ENCODE measurements around the gene TCEA2.

Gene TCEA2

GRCh38 chr20:64055396-64055892 is 7.6 kb upstream of the TCEA2 start:
- Histone ChIP-seq H3K9ac (no peak overlapping the region), H3K79me2 (no peaks in the 10 kb centered on the region), H3K4me3 (ENCODE audit: low read depth, low read length) (no peak overlapping the region), H3K4me2 (ENCODE audit: low read length) (no peak overlapping the region), H3K27ac (peak overlapping the region; percentile 45), H3K27me3 (ENCODE audit: control insufficient read depth, insufficient read depth, low read length) (no peaks in the 10 kb centered on the region), H2AFZ (no peak overlapping the region), H3K36me3 (ENCODE audit: control insufficient read depth, insufficient read depth, low read length) (no peaks in the 10 kb centered on the region), H3K9me3 (ENCODE audit: control insufficient read depth, low read length) (no peaks in the 10 kb centered on the region), H3K4me1 (no peaks in the 10 kb centered on the region)
- TF ChIP-seq CTCF (IDR thresholded peaks at IDR 0.05): no peak

GRCh38 chr20:64055893-64056638 is 6.9 kb upstream of the TCEA2 start:
- TF ChIP-seq CTCF (IDR thresholded peaks at IDR 0.05): no peak
- Histone ChIP-seq H3K36me3 (ENCODE audit: control insufficient read depth, insufficient read depth, low read length) (no peaks in the 10 kb centered on the region), H3K9ac (no peak overlapping the region), H3K27ac (peak overlapping the region; percentile 45), H3K79me2 (no peaks in the 10 kb centered on the region), H3K4me2 (ENCODE audit: low read length) (no peak overlapping the region), H3K9me3 (ENCODE audit: control insufficient read depth, low read length) (no peaks in the 10 kb centered on the region), H3K4me3 (ENCODE audit: low read depth, low read length) (no peak overlapping the region), H3K4me1 (no peaks in the 10 kb centered on the region), H3K27me3 (ENCODE audit: control insufficient read depth, insufficient read depth, low read length) (no peaks in the 10 kb centered on the region), H2AFZ (no peak overlapping the region)

GRCh38 chr20:64056639-64056888 is 6.4 kb upstream of the TCEA2 start:
- H3K79me2 ChIP-seq: no peaks in the 10 kb centered on the region
- H3K9me3 ChIP-seq (ENCODE audit: control insufficient read depth, low read length): no peaks in the 10 kb centered on the region
- no peak overlapping the region for H3K4me2 ChIP-seq (ENCODE audit: low read length)
- H2AFZ ChIP-seq: no peak overlapping the region
- H3K36me3 ChIP-seq (ENCODE audit: control insufficient read depth, insufficient read depth, low read length): no peaks in the 10 kb centered on the region
- peak overlapping the region; percentile 42 for H3K27ac ChIP-seq
- no peaks in the 10 kb centered on the region for H3K27me3 ChIP-seq (ENCODE audit: control insufficient read depth, insufficient read depth, low read length)
- no peak overlapping the region for H3K9ac ChIP-seq
- H3K4me3 ChIP-seq (ENCODE audit: low read depth, low read length): no peak overlapping the region
- no peak for TF ChIP-seq CTCF (IDR thresholded peaks at IDR 0.05)
- H3K4me1 ChIP-seq: no peaks in the 10 kb centered on the region

DNA sequence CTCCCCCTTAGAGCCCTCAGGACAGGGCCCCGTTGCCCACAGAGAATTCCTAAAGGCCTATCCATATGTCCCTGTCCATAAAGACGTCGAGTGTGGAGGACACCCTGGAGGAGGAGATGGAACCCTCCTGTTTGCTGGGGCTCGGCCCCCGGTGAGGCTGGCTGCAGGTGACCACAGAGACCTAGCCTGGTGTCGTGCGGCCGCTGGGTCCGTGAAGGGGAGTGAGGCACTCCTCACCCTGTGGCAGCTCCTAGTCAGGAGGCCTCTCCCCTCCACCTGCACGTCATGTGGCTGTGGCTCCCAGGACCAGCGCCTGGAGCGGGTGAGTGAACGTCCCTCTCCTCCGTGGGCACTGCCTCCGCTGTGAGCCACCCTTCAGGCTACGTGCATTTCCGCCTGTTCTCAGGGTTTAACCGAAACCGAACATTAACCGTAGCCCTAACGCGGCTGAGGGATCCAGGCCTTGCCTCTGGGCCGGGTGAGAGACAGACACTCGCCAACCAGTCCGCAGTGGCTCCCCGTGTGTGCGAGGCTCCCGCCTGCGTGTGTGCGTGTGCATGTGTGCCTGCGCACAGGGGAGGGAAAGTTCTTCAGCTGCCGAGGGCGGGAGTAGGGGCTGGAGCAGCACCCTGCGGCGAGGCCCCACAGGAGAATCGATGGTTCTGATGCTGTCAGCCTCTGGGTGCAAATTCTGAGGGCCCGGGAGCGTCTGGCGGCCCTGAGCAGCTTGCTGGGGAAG is 5.9 kb upstream of the TCEA2 start:
- TF ChIP-seq CTCF (IDR thresholded peaks at IDR 0.05): no peak
- Histone ChIP-seq H3K9ac (no peak overlapping the region), H3K4me2 (ENCODE audit: low read length) (peak overlapping the region; percentile 23), H3K9me3 (ENCODE audit: control insufficient read depth, low read length) (no peaks in the 10 kb centered on the region), H3K79me2 (no peaks in the 10 kb centered on the region), H3K27ac (peak overlapping the region; percentile 42), H3K27me3 (ENCODE audit: control insufficient read depth, insufficient read depth, low read length) (no peaks in the 10 kb centered on the region), H3K4me3 (ENCODE audit: low read depth, low read length) (no peak overlapping the region), H2AFZ (peak overlapping the region; percentile 17), H3K36me3 (ENCODE audit: control insufficient read depth, insufficient read depth, low read length) (no peaks in the 10 kb centered on the region), H3K4me1 (peaks cover 2% of the 10 kb centered on the region)

All from parathyroid adenoma (tissue), 2 donors.